Measurements from ENCODE around the gene CDNF.
A peak's percentile ranks its signal among the peaks of the same experiment; 100 is the strongest.

Gene CDNF

GRCh38 chr10:14784459-14785055, 53.3 kb downstream of the CDNF start:
- no peak for DNase-seq

- peak; percentile 17 for DNase-seq
These were observed 55.0 kb downstream of the CDNF start for GRCh38 chr10:14782691-14783363.

DNA sequence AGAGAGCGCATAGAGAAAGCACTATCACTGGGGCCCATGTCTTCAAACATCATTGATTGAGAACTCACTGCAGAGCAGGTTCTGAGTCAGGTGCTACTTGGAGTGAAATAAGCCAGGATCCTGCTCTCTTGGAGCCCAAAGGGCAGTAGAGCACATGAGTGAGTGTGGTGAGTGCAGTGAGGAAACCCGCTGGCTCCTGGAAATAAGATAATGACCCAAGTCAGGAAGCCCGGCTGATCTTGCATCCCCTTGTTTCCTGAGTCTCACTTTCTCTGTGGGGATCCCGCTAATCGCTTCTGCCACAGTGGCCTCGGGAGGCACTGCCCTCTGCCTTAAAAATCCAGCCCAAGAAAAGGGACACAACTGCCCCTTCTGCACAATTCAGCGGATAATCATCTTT, 56.1 kb downstream of the CDNF start:
- DNase-seq, result no peak

DNA sequence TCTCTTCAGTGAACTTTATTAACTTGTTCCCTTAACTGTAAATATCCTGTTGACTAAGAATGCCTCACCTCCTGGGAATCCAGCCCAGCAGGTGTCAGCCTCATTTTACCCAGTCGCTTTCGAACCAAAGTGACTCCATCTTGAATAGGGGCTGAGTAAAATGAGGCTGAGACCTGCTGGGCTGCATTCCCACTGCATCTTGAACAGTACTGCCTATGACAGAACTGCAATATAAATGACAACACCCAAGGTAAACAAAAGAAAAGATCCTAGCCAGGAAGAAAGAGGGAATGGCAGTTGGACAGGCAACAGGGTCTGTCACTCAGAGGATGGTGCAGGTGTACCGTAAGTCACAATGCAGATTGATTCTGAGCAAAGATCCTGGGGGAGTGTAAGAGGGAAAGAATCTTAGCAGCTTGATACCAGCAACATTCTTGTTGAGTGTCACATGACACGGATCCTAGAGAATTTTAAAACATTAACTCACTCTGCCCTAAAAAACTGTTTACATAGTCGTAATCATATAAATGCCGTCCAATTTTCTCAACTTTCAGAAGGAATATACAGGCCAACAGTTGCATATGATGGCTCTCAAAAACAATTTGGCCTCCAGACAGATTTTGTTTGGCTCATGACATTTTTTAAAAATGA, 58.7 kb downstream of the CDNF start:
- no peak for DNase-seq

DNA sequence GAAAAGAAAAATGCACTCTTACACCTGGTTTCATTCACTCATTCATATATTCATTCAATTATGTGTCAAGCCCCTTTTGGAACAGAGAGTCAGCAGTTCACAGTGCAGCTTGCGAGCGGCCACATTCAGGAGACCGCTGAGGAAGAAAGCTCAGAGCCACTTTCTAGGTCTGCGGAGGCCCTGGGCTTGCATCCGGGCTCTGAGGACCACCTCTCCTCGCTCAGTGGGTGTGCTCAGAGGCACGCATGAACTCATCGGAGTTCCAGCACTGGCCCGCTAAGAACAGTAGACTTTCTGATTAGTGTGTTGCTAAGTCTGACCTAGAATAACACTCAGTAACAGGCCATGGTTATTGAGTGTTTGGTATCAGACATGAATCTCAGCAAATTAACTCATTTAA, 61.3 kb downstream of the CDNF start:
- DNase-seq, result no peak

GRCh38 chr10:14775656-14776055, 62.2 kb downstream of the CDNF start:
- no peak for DNase-seq

DNA sequence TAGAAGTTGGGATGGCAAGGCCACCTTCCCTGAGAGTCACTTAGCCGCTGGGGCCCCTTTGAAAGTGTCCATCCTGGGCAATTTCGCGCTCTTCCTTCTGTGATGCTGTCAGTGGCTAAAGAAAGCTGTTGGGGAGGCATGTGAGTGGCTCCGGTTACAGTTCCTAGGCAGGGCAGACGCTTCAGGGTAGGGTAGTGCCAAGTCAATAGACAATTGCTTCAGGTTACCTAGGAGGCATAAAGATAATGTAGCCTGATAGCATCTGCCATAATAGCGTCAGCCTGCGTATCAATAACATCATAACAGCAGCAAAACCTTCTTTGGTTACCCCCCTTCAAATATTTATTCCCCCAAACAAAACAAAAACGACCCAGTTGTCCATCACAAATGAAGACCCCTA, 63.0 kb downstream of the CDNF start, which contains the start of gene FAM107B:
FAM107B (minus strand) TSS at position 101 of the 400 bp plus-strand sequence. CDS start 234 bp downstream, outside the sequence.
- no peak for DNase-seq

DNA sequence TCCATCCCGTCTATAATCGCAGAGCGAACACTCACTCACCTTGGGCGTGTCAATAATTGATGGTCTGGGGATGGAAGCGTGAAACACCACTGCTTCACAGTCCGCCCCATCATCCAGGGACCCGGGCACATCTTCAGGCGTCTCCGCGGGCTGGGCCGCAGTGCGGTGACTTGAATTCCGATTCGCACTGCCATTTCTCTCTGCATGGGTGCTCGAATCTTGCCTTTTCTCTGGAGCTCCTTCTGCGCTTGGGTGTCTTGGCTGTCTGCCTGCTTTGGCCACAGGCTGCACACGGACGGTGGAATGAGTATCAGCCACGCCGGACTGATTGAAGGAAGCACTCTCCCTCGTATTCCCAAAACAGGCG, 63.6 kb downstream of the CDNF start:
- DNase-seq, result no peak

DNA sequence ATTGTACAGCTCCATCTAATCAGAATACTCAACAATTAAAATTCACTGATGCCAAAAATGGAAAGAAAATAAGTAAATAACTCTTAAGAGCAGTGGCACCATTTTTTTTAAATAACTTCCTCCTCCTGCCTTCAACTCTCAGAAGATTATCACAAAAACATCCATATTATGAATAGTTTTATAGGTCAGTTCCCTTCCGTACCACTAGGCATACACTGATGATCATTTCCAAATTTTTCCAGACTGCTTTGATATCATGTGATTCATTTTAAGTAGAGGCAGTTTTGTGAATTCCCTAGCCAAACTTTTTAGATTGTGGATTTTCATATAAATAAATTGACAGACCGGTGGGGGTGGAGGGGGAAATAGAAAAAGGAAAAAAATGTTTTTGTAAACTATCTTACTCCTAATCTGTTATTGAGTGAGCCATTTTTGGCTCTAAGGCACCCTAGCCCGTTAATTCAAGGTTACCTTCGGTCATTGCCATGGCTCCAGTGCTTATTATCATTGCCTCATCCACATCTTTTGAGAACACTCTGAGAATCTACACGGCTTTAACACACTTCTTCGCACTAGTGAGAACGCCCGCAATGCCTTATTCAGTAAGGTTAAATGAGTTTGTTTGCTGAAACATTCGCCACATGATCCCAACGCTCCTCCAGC, 64.2 kb downstream of the CDNF start:
- DNase-seq, result no peak

GRCh38 chr10:14772399-14772798, 65.4 kb downstream of the CDNF start:
- no peak for DNase-seq

GRCh38 chr10:14770927-14771326, 66.9 kb downstream of the CDNF start:
- no peak for DNase-seq
